NCI-H2227 (cell line): Measurements from ENCODE around the gene FAM20C.
"Not testable (repeated sequence)": the region's sequence is repeated elsewhere in the genome, so short reads cannot be mapped to it uniquely, and the experiment has no call there.

Experiments
- DNase-seq: peaks from one replicate; lab custom pipeline; 2025; ENCODE audit not compliant: unreplicated experiment; lab: John Stamatoyannopoulos, UW

The FAM20C gene

GRCh38 chr7:289209-289755 is 96.9 kb downstream of the FAM20C start:
- DNase-seq: no peak

DNA sequence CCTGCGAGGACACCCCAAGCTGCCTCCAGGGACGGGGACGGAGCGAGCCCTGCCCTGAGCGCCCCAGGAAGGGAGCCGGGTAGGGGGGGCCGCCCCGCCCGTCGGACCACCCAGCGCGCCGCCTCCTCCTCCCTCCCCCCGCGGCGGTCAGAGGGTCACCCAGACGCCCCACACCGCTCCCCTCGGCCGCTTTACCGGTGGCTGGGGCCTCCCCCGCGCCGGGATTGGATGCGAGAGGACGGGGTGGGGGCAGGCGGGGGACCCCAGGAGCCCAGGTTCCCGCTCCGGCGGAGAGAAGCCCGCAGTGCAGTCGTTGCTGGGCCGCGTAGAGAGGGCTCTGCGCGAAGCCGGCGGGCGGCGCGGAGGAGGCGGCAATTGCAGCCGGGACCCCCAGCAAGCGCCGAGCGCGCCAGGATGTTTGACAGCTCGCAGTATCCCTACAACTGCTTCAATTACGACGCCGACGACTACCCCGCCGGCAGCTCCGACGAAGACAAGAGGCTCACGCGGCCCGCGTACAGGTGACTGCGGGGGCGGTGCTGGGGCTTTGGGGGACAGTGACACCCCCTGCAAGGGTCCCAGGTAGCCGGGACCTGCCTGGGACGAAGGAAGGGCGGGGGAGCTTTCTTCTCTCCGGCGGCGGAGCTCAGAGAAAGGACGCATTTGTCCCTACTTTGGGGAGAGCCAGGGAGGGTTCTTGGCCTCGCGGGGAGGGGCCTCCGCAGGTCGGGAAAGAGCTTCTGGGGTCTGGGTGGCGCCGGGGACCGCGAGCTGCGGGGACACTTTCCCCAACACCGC is 97.6 kb downstream of the FAM20C start, which contains the start of gene FOXL3:
TSS of gene FOXL3 (plus strand) at position 415 of the 798 bp plus-strand sequence. CDS start at position 415, 0 bp downstream.
- DNase-seq: no peak

DNA sequence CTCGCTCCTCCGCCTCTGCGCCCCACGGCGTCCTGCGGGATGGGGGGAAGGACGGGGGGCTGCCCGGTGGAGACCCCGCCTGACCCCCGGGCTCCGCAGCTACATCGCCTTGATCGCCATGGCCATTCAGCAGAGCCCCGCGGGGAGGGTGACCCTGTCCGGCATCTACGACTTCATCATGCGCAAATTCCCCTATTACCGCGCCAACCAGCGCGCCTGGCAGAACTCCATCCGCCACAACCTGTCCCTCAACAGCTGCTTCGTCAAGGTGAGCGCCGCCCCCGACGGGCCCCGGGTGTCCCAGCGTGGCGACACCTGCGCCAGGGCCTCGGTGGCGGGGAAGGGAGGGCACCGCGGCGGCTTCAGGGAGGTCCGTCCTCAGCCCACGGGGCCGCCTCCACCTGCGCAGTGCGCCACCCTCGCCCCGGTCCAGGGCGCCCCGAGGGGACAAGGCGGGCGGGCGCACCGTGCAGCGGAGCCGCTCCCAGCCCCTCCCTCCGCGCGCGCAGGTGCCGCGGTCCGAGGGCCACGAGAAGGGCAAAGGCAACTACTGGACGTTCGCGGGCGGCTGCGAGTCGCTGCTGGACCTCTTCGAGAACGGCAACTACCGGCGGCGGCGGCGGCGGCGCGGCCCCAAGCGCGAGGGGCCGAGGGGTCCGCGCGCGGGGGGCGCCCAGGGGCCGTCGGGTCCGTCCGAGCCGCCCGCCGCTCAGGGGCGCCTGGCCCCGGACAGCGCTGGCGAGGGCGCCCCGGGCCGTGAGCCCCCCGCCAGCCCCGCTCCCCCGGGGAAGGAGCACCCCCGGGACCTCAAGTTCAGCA is 98.4 kb downstream of the FAM20C start:
- no peak for DNase-seq

DNA sequence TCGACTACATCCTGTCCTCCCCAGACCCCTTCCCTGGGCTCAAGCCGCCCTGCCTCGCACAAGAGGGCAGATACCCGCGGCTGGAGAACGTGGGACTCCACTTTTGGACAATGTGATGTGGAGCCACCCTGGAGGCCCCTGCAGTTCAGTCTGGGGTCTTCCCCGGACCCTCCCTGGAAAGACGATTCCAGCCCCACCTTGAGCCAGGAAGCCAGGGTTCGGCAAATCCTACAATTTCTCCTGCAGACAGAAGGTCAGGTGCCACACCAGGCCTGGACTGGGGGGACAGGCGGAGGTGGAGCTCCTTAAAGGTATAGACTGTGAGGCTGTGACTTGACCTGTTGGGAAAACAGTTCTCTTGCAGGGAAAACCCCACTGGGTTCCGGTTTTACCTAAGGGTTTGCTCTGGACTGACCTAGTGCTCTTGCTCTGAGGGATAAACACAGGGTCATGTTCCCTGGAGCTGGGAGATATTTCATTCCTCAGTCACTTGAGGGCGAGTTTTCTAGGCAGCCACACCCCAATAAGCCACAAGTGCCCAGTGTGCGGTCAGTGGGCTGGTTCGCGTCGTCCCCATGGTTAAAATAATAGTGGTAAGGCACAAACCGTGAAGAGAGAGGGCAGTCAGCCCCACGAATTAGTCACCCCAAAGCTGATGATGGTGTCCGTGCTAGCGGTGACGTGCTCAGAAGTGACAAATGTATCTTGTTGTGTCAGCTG is 99.2 kb downstream of the FAM20C start:
- DNase-seq: no peak

GRCh38 chr7:292226-292625 is 99.9 kb downstream of the FAM20C start:
- DNase-seq: no peak

- DNase-seq: no peak
Observed at GRCh38 chr7:292826-293225, 100.5 kb downstream of the FAM20C start.

DNA sequence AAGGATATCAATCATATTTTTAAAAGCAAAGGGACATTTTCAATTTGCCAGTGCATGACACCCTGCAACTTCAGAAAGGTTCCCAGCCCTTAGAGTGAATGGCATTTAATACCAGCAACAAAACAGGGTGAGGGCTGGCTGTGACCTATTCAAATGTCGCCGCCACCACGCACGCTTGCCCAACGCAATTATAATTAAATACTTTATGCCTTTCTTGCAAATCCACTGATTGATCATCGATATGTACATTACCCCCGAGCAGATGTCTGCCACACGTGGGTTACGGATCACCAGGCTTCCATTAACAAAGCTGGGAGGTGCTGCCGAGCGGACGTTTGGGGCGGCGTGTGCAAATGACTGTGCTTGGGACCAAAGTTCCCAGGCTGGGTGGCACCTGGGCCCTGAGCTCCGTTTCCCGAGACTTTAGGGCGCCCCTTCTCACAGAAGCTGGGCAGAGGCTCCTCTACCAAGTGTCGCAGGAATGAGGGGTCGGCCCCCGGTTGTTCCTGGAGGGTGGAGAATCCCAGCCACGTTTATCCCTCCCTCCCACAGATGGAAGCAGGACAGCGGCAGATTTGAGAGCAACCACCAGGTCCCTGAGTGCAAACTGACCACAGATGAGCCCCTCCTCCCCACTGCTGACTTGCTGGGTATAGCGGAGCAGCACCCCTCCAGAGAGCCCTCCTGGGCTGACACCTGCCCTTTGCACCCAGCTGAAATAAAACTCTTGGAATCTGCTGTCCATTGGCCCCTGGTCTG is 101.5 kb downstream of the FAM20C start:
- DNase-seq: no peak

DNA sequence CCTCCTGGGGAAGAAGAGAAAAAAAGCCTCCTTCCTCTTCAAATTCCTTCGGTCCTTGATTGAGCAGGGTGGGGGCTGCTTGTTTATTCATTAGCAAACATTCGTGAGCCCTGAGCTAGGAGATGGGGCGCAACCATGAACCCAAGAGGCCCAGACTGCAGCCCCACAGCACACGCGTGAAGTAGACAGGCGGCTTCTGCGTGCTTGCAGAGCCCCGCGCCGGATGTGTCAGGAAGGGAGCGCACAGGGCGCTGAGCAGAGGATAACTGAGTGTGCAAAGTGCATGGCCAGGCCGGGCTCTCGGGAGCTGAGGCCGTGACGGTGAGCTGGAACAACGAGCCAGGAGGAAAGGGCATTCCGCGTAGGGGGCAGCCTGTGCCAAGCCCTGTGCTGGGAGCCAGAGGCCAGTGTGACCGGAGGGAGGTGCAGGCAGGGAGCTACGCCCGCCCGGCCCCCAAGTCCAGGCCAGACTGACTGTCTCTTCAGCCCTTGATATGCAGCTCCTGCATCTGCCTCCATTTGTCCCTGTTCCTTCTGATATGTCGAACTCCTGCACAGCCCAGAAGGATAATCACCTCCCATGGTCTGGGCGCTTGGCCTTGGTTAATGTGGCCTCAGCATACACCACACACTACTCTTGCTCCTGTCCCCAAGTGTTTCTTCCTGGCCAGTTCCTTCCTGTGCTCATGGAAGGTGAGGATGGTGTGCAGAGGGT is 102.2 kb downstream of the FAM20C start:
- no peak for DNase-seq

DNA sequence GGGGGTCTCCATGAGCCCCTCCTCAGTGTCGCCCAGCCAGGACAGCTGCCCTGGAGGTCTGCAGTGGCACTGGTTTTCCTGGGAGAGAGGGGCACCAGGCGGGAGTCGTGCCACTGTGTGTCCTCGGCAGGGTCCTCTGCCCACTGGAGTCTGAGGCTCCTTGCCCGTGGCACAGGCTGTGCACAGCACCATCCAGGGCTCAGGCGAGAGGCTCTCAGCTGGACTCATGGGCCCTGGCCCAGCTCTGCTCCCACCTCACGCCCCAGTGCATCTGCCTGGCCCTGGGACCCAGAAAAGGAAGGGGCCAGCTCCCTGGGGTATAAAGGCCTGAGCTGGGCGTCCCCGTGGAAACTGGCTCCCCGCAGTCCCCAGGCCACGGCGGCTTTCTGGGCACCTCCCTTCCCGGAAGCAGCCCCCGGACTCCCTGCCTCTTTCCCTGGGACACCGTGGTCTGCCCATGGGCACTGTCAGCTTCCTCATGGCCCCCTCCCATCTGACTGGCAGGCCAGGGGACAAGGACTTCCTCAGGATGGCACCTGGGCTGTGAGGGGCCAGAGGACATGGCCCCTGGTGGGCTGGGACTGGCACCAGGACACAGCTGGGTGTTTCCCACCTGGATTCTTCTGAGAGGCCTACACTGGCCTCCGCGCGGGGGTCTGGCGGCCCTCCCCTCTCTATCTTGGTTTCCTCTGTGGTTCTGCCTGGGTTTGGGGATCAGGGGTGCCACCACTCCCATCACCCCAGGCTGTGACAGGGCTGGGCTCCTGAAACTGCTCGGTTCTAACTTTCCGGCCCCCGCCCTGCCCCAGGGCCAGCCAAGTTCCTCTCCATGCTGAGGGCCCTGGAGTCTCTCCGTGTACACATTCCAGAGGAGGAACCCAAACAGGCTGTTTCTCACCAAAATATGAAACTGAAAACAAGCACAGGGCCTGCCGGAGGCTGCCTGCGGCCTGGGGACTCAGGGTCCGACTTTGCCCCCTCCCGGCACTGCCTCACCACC is 103.1 kb downstream of the FAM20C start:
- no peak for DNase-seq

- DNase-seq: no peak
Observed at GRCh38 chr7:296373-296945, 104.1 kb downstream of the FAM20C start.

- DNase-seq: not testable (repeated sequence)
Observed at GRCh38 chr7:297141-297540, 104.8 kb downstream of the FAM20C start.

GRCh38 chr7:297611-298374 is 105.4 kb downstream of the FAM20C start:
- DNase-seq: no peak

DNA sequence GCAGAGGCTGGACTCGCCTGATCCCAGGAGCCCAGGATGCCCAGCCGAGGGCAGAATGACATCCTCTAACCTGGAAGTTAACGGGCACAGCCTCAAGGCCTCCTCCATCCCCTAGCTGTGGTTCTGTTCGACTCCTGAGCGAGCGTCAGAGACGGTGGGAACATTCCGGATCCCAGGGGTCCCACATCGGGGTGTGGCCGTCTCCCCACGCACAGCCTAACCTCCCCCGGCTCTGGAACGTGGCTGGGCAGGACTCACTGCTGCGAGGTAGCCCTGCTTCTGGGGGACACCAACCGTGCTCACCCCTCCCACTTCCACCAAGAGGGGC is 106.0 kb downstream of the FAM20C start:
- DNase-seq: no peak

DNA sequence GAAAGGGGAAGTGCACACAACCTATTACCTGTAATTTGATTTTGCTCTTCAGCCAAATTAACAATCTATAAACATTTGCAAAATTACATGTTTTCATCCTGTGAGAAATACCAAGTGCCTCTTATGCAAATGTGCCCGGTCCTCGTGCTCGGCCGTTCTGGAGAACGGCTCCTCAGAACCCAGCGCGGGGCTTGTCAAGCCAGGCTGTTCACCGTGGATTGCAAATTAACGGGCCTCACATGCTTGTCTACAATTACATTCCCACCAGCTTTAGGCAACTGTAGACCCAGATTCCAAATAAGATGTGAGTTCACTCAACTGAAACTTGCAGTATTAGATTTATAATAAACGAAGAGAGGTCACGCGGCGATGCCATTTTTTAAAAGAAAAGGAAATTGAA is 106.4 kb downstream of the FAM20C start:
- DNase-seq: no peak

DNA sequence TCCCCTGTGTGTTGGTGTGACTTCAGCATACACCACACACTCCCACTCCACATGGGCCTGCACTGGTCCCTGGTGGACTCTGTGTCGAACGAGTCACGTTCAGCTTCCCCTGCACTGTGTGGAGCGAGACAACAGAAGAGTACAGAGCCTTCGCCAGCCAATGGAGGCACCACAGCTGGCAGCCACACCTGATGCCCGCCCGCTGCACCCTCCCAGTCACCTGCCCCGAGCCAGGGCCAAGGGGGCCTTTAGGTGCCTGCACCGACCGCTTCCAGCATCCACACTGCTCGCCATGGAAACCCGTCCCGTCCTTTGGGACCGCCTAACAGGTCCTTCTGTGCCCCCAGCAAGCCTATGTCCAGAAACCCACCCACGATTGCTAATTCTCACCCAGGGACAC is 106.8 kb downstream of the FAM20C start:
- no peak for DNase-seq

DNA sequence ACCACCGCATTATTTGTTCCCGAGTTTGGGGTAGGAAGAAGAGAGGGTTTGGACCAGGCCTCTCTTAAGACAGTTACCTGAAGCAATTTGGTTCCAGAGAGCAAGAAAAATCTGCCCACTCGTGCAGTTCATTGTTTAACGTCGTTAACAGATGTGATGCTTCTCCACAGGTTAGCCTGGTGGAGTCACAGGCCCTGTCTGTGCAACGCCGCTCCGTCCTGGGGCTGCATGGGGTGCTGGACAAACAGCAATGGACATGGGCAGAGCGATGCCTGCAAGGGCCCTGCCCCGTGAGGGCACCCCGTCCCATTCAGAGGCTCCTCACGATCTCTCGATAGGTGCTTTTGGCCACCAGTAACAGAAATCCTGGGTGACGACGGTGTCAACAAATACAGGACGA is 107.3 kb downstream of the FAM20C start:
- DNase-seq: no peak

GRCh38 chr7:300048-300447 is 107.7 kb downstream of the FAM20C start:
- DNase-seq: no peak
